NCI-H2081 treated with DMSO at 0.1 percent for 48 hours (cell line): ENCODE results near the gene ASPA.
"Not testable (repeated sequence)": the region's sequence is repeated elsewhere in the genome, so short reads cannot be mapped to it uniquely, and the experiment has no call there.

Source experiments
- DNase-seq: peaks from one replicate; lab custom pipeline; 2025; lab: John Stamatoyannopoulos, UW

The ASPA gene

DNA sequence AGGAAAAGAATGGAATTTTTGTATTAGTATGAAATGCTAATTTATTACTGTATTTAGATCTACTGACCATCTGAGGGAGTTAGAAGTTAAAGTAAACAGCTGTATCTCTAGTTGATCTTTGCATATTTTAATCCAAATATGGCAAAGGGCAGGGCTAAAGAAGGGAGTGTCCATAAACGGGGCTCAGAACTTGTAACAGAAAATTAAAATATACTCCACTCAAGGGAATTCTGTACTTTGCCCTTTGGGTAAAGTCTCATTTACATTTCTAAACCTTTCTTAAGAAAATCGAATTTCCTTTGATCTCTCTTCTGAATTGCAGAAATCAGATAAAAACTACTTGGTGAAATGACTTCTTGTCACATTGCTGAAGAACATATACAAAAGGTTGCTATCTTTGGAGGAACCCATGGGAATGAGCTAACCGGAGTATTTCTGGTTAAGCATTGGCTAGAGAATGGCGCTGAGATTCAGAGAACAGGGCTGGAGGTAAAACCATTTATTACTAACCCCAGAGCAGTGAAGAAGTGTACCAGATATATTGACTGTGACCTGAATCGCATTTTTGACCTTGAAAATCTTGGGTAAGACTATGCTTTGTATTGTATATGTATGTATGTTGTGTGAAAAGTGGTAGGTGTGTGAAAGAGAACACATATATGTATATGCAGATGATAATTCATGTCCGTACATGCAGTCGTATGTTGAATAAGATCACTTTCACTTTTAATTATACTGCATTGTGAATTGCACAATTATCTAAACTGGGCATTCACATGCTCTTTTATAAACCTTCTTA is at the start of gene ASPA:
ASPA (plus strand) TSS at position 186 of the 799 bp plus-strand sequence; CDS start at position 349, 163 bp downstream.
- DNase-seq: no peak

DNA sequence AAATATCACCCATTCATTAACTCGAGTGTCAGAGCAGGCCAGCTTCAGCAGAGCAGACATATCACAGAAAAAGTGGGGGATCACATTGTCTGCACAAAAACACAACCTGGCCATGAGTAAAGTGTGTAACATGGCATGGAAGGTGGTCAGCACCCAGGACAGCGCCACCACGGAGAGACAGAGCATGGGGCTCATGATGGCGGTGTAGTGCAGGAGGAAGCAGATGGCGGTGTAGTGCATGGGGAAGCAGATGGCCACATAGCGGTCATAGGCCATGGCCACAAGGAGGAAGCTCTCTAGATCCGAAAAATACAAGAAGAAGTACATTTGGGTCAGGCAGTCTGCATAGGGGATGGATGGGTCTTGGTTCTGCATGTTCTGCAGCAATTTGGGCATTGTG is 42.6 kb upstream of the ASPA start:
- not testable (repeated sequence) for DNase-seq

DNA sequence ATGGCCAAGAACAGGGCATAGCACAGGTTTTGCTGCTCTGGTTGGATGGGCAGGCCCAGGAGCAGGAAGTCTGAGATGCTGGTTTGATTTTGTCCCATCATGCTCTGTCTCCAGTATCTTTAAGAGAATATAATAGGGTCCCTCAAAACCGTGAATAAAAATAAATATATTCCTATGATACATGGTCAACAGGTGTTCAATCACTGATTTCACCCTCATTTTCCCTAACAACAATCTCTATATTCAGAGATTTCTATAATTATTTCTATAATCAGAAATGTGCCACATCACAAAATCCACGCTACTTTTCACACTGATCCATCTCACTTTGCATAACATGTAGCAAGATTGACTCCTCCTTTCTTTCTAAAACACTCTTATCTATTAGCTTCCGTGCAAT is 42.1 kb upstream of the ASPA start, which contains the start of gene OR1E2:
OR1E2 (minus strand) TSS at position 101 of the 400 bp plus-strand sequence; CDS start at position 101, 0 bp downstream.
- no peak for DNase-seq

DNA sequence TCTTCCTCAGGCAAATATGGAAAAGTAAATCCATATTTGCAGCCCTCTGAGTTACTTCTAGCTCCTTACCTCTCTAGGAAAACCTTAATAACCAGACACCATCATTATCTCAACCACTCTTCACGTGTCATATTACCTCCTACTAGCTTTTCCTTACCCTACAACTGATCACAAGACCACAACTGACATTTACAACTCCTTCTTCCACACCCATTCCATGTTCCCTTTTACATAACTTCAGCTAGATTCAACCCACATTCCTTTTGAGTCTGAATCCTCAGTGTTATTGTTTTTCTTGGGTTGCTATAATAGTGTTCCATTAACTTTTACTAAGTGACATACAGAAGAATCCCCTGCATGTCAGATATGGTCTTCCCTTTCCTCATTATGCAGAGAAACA is 37.4 kb upstream of the ASPA start:
- no peak for DNase-seq

DNA sequence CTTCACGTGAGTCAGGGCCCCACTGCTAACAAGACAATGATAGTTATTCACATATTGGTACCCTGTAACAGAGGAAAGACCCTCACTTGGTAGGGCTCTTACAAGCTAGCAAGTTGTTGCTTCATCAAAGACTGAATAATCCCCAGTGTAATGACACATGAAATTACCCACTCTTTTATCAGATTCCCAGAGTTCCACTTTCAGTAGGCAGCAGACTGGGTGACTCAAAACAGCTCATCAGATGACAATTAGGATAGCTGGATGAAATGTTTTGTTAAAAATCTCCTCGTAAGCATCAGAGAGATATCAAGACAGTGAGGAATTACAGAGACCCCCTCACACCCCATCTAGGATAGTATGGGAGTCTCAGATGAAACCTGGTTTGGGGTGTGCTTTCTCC is 35.3 kb upstream of the ASPA start:
- no peak for DNase-seq

DNA sequence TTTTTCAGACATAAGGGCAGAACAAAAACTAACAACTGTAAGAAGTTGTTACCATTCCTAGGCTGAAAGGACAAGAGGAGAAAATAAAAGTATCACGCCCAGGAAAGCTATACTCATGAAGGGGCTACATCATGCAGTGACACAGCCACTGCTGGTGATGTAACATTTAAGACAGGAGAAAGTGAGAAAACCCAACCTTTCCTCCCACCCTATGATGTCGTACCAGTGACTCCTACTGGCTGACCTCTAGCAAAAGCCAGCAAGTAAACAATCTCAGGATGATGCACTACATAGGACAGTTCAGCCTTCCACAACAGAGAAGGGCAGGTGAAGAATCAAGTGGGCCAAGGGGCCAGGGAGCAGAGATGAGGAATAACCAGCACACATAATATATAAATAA is 28.2 kb upstream of the ASPA start:
- no peak for DNase-seq

DNA sequence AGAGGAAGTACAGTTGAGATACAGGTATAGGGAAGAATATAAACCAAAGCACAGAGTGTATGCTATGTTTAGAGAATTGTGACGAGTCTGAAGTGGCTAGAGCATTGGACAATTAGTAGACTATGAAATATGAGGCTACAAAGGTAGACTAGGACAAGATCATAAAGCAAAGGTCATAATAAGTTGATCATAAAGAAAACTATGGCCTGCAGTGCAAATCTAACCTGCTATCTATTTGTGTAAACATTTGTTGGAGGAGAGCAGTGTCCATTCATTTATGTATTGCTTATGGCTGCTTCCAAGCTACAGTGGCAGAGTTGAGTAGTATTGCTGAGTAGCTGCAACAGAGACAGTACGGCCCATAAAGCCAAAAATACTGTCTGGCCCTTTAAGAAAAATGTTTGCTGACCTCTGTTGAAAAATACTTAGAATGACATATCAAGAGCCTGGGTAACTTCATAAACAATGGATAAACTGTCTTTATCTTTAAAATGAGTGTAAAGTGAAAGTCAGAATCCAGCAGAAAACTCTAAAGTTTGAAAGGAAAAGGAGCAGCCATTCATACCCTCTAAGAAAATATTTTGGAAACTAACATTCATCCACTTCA is 27.6 kb upstream of the ASPA start:
- DNase-seq: no peak

DNA sequence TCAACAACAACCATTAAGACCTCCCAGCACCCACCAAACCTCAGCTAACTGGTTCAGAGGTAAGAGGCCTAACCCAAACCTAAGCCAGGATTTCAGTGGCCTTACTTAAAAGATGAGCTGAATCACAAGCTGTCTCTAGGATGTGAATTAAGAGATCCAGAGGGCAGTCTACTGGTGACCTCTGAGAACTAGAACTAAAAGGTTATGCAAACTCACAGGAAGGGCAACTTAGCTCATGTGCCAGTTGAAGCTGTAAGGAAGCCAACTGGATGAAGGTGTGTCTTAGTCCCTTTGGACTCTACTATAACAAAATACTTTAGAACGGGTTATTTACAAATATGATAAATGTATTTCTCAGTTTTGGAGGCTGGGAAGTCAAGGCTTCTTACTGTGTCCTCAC is 9.4 kb upstream of the ASPA start:
- DNase-seq: not testable (repeated sequence)

DNA sequence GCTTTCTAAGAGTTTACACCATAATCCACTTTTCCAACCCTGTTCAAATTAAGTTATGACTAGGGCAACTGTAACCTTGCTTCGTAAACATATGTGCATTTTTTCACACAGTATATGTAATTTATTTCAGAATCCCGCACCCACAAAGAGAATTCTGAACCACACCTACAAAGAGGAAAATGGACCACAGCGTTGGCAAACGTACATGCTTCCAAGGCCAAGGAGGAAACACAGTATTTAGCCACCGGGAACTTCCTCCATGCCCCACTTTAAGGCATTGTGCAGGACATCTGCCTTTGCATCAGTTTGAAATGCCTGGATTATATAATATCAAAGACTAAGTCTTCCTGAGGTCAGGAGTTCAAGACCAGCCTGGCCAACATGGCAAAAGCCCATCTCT is 6.3 kb upstream of the ASPA start:
- no peak for DNase-seq

DNA sequence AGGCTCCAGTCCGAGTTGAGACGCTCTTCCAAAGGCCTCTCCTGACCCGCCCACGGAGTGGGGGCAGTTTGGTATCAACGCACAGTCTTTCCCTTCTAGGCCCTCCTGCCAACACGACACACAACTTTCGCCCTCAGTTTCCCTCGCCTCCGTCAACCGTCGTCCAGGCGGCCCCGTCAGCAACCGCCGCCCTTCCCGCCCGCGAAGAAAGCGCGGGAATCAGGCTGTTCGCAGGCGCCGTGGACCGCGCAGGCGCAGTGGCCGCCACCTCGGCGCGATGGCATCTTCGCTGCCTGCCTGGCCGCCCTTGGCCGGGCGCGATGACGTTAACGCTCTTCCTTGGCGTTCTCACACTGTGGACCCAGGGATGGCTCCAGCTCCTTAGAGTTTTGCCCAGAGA is 4.2 kb upstream of the ASPA start, which contains the start of gene SPATA22:
SPATA22 (minus strand) TSS at position 221 of the 400 bp plus-strand sequence. CDS start 2,494 bp downstream, outside the sequence.
- DNase-seq: no peak

DNA sequence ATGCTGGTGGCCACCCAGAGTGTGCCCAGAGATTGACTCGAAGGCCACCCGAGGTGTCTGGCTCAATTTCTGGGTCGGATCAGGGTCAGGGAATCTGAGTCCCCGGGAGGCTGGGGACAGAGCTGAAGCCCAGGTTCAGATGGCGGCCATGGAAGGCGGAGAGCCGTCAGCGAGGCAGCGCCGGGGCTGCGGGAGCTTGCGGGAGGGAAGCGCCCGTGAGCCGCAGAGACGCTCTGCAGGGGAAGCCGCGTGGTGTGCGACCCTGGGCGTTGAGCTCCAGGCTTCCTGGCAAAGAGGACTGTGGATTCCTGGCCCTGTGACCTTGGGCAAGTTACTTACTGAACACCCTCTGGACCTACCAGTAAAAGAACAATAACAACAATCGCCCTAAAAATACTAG is 3.7 kb upstream of the ASPA start:
- DNase-seq: no peak

DNA sequence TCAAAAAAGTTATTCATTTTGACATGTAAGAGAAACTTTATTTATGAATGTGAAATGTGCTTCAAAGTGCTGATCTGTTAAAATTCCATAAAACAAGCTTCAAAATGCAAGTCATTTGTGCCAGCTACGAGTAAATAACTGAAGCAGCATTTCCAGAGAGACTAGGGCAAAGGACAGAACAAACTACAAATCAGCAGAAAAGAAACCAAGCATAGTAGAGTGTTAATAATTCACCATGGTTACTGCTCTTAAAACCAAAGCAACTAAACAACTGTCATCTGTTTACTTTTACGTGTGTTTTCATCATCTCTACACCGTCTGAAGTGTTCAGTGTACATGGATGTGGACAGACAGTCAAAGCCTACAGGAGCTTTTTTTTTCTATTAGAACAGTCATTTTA is 1.6 kb upstream of the ASPA start:
- DNase-seq: no peak

DNA sequence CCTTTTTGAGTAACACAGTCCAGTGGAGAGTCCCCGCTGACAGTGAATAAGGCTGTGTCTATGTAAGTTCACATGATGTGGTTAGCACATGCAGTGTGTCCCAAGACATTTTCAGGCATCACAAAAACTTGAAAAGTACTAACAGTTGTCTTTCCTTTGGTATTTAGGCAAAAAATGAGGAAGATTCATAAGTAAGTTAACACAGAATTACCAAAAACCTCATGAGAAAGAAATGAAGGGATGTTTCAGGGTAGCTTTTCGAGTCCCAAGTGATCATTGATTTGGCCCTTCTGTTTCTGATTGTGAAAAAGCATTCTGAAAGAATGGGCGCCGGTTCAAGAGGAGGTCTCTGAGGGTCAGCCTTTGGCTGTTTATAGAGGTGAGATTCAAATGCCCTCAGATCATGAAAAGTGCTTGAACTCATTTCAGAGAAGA is 529 bp upstream of the ASPA start:
- no peak for DNase-seq

DNA sequence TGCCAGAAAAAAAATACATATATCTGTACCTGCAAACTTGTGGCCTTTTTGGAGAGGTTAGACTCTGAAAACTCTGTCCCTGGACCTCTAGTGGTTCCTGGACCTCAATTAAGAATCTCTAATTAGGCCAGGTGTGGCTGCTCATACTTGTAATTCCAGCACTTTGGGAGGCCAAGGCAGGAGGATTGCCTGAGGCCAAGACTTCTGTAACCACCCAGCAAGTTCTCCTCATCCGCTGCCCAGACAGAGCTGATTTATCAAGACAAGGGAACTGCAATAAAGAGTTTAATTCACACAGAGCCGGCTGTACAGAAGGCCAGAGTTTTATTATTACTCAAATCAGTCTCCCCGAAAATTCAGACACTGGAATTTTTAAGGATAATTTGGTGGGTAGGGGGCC is 4.2 kb downstream of the ASPA start:
- DNase-seq: no peak

DNA sequence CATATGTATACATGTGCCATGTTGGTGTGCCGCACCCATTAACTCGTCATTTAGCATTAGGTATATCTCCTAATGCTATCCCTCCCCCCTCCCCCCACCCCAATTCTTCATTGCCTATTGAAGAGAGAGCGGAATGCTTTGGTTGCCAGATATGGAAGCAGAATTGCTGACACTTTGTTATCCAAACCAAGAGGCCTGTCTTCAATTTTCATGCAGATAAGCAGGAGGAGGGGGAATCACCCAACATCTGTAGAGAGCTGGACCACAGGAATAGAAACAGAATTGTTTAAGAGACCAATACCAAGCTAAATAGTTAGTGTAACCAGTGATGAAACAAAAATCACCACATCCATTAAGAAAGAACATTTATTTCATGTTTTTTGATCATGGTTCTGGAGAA is 7.1 kb downstream of the ASPA start:
- no peak for DNase-seq

DNA sequence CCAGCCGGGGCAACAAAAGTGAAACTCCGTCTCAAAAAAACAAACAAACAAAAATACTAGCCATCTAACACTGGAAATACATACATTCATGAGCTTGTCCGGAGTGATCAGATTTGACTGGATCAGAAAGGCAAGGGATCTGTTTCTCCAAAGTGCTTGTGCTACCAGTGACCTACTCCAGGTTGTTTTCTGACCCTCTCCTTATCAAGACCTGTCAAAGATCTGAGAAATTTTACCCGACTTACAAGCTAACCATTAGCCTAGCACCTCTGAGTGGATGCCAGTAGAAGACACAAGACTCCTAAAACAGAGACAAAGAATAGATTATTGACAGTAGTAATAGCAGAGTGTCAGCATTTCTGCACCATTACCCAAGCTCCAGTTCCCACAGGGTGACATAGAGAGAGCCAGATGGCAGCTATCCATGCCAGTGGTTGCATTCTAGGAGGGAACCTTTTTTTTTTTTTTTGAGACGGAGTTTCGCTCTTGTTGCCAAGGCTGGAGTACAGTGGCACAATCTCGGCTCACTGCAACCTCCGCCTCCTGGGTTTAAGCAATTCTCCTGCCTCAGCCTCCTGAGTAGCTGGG is 9.8 kb downstream of the ASPA start:
- no peak for DNase-seq

DNA sequence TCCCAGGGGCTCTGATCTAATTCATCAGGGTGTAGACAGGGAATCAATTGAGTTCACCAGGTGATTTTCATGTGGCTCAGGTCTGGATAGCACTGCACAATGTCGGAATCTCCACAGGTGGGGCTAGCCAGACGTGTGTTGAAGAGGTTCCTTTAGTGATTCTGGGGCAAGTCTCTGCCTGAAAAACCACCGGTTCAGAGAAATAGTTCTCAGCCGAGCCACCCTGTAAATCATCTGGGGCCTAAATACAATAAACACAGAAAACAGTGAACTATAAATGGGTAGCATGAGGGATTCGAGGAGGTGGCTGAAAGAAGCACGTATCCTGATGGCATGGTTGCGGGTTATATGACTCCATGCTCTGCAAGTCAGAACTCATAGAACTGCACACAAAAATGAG is 21.3 kb downstream of the ASPA start:
- DNase-seq: no peak

DNA sequence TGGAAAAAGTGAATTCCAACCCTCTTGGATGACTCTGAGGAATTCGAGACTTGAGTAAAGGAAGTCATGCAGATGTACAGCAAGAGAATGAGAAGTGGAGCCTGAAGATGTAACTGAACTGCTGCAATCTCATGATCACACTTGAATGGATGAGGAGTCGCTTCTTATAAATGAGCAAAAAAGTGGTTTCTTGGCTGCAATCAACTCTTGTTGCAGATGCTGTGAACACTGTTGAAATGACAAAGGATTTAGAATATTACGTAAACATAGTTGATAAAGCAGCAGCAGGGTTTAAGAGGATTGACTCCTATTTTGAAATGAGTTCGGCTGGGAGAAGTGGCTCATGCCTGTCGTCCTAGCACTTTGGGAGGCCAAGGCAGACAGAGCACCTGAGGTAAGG is 25.5 kb downstream of the ASPA start:
- no peak for DNase-seq

DNA sequence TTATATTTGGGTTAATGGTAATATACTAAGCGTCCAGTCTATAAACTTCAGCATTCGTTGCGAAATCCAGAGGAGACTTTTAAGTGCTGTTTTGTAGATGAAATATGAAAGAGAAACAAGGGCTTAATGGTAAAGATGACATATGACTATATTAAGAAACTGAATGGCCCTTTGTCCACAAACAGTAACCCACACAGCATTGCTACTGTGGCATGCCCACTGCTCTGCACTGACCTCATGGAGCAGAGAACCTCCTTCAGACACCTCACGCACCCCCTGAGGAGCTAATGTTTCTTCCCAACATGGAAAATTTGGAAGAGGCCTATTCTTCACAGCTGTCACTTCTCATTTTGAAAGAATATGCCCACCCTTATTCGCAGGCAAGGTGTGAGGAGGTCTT is 26.7 kb downstream of the ASPA start:
- DNase-seq: no peak

DNA sequence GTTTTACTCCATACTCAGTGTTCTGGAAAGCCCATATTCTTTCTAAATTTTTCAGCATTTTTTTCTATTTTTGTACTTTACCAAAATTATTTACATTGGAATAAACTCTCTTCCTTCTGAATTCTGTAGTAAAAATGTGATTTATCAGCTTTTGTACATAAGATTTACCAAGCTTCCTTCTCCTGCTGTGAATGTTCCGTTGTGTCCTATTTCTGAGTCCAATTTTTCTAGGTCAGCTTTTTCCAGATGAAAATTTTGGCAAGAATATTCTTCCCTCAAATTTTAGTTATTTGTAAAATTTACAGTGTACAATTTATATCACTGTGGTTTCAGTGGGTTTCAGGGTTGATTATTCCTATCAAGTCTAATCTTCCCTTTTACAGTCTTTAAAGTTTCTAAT is 27.5 kb downstream of the ASPA start:
- no peak for DNase-seq

DNA sequence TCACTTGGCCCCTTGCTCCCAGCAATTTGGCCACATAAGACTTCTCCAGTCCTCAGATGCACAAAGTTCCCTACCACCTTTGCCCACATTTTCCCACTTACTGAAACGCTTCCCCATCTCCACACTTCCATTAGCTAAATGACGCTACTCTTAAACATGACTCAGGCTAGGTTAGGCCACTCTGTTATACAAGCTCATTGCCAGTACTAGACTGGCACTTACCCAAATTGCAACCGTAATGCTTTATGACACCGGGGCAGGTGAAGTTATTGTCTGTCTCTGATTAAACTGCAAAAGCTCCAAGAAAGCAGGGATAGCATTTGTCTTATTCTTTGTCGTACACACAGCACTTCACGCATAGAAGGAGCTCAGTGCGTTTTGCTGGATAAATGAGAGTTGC is 29.2 kb downstream of the ASPA start:
- DNase-seq: no peak

DNA sequence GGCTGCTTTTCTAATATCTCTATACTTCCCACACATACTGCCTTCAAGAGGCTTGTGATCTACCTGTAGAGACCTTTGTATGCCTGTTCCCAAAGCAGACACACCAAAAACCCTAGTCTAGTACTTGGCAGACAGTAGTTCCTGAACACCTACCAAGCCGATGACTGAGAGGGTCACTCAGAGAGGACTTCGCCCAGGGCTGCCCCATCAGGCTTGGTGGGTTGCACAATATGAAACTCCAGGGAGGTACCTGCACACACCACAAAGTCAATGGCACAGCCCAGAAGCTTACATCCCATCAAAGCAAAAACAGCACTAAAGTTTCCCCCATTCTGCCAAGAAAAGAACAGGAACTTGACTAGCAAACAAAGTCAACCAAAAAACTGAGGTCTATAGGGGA is 30.3 kb downstream of the ASPA start:
- no peak for DNase-seq

DNA sequence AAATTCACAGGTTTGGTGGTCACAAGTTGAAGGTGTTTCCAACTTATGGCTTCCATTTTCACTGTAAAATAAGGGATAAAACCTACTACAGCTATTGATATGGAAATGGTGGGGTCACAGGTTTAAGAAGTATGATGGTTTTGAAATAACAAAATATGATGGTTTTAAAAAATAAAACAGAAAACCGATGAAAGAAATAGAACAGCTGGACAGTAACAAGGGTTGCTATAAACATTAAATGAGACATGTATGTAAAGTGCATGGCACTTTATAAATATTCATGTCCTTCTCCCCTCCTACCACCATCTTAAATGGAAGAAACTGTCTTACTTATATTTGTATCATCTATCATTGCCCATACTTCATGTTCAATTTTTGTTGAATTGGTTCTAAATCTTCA is 31.3 kb downstream of the ASPA start:
- no peak for DNase-seq
